ENCODE measurements around the gene CCDC187. TPM values are rescaled to one million over a fixed set of nuclear protein-coding genes. Genes with fewer than 3 reads are reported as not detected.

The CCDC187 gene
- total and polyA plus RNA-seq, 2 of the 4 experiments (the other 2 are of a cell fraction) = not detected

DNA sequence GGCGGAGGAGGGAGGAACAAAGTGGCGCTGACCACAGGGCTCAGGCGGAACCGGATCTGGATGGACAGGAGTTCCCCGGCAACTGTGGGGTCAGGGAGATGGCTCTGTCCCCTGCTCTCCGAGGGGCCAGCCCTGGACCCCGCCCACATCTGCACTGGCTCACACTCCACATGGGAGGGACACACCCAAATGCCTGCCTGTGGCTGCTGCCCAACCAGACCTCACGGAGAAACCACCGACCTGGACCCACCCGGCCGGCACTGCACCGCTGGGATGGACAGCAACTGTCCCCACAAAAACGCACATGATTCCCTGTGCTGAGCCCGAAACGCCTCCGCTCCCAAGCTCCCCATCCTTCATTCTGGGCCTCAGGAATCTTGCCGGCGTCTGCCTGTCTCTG is 4.8 kb downstream of the CCDC187 start:
- no peak overlapping the region for H2BK120ac ChIP-seq (ENCODE audit: low read depth, low read length)
- no peaks in the 10 kb centered on the region for H3K79me1 ChIP-seq (ENCODE audit: low read depth in 1 of 2, low read length in 2 of 2)
- no peak overlapping the region for H3K18ac ChIP-seq (ENCODE audit: low read depth, low read length)
- no peak overlapping the region for H3K4ac ChIP-seq (ENCODE audit: low read depth, low read length)
- dilution Hi-C loops (cut with HindIII; ENCODE audit: low sequenced_read_pairs, unreplicated experiment) (no loop called here), in situ Hi-C loops (cut with MboI; ENCODE audit: low sequenced_read_pairs) (no loop called here), intact Hi-C loops (cut with micrococcal nuclease) (no loop called here)
- ChIA-PET CTCF (no interaction called here), POLR2A (ENCODE audit: unreplicated experiment) (no interaction called here)
- H4K91ac ChIP-seq (ENCODE audit: insufficient read depth, low read depth, low read length) = no peak overlapping the region
- no peak overlapping the region for H3K14ac ChIP-seq (replicated peaks; ENCODE audit: low read depth, low read length)
- H3K4me2 ChIP-seq (ENCODE audit: low read depth, low read length) = no peak overlapping the region
- no peak for ATAC-seq (ENCODE audit: low read depth)
- no peaks in the 10 kb centered on the region for H3K36me3 ChIP-seq (ENCODE audit: control insufficient read depth, insufficient read depth, low read length)
- H3K9me1 ChIP-seq (ENCODE audit: insufficient read depth, low read length) = no peaks in the 10 kb centered on the region
- no peak overlapping the region for H2BK20ac ChIP-seq (ENCODE audit: low read depth, low read length)
- H3K4me1 ChIP-seq (ENCODE audit: control insufficient read depth, insufficient read depth, low read length) = no peaks in the 10 kb centered on the region
- H4K8ac ChIP-seq (ENCODE audit: low read depth in 2 of 2, low read length in 2 of 2) = no peak overlapping the region
- H3K4me3 ChIP-seq (ENCODE audit: insufficient read depth, low read depth, low read length) = no peak overlapping the region
- H2AFZ ChIP-seq (replicated peaks; ENCODE audit: low read length, poor library complexity) = no peak overlapping the region
- no peaks in the 10 kb centered on the region for H3K9me3 ChIP-seq (ENCODE audit: control insufficient read depth, insufficient read depth, low read length)
- H2BK5ac ChIP-seq (ENCODE audit: low read depth, low read length, poor library complexity, severe bottlenecking) = no peak overlapping the region
- peaks cover 36% of the 10 kb centered on the region for H3K27me3 ChIP-seq (ENCODE audit: control insufficient read depth, insufficient read depth, low read length)
- H2AK9ac ChIP-seq (replicated peaks; ENCODE audit: low read depth, low read length, poor library complexity) = no peak overlapping the region
- H3K23ac ChIP-seq (ENCODE audit: low read depth, low read length) = no peak overlapping the region
- WGBS, 2 experiments (ENCODE audit: extremely low coverage in 2 of 2, insufficient read length in 1 of 2) = 90% methylated on average over 7 of the region's 18 CpGs; no CpG with 5 or more reads in 1 of the 2 experiments
- H3K56ac ChIP-seq (ENCODE audit: extremely low read depth, insufficient read depth, low read length) = no peak overlapping the region
- no peak for DNase-seq
- H3K9ac ChIP-seq (ENCODE audit: low read depth, low read length) = no peak overlapping the region
- no peak overlapping the region for H2BK15ac ChIP-seq (ENCODE audit: low read depth, low read length)
- BruUV-seq (replicated peaks) = no TSS peak
- TF ChIP-seq, protein P1, sequence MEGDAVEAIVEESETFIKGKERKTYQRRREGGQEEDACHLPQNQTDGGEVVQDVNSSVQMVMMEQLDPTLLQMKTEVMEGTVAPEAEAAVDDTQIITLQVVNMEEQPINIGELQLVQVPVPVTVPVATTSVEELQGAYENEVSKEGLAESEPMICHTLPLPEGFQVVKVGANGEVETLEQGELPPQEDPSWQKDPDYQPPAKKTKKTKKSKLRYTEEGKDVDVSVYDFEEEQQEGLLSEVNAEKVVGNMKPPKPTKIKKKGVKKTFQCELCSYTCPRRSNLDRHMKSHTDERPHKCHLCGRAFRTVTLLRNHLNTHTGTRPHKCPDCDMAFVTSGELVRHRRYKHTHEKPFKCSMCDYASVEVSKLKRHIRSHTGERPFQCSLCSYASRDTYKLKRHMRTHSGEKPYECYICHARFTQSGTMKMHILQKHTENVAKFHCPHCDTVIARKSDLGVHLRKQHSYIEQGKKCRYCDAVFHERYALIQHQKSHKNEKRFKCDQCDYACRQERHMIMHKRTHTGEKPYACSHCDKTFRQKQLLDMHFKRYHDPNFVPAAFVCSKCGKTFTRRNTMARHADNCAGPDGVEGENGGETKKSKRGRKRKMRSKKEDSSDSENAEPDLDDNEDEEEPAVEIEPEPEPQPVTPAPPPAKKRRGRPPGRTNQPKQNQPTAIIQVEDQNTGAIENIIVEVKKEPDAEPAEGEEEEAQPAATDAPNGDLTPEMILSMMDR (conservative IDR thresholded peaks at IDR 0.05; ENCODE audit: low read depth, low read length) = no peak
- TF ChIP-seq FOS (IDR thresholded peaks at IDR 0.05; ENCODE audit: low read depth, low read length) (no peak), RAD21 (IDR thresholded peaks at IDR 0.05; ENCODE audit: low read length) (no peak), MXI1 (IDR thresholded peaks at IDR 0.05; ENCODE audit: borderline replicate concordance, low read depth, low read length) (no peak), MAZ (IDR thresholded peaks at IDR 0.05; ENCODE audit: borderline replicate concordance, low read depth, low read length) (no peak), NFE2L2 (IDR thresholded peaks at IDR 0.05; ENCODE audit: low read depth, low read length) (no peak), POLR2A (IDR thresholded peaks at IDR 0.05; ENCODE audit: low read depth, low read length) (no peak), RFX5 (IDR thresholded peaks at IDR 0.05; ENCODE audit: low read depth, low read length) (no peak), BHLHE40 (IDR thresholded peaks at IDR 0.05; ENCODE audit: low read depth, low read length) (no peak), CEBPB (IDR thresholded peaks at IDR 0.05; ENCODE audit: low read depth, low read length) (no peak)
- TF ChIP-seq, protein P2, sequence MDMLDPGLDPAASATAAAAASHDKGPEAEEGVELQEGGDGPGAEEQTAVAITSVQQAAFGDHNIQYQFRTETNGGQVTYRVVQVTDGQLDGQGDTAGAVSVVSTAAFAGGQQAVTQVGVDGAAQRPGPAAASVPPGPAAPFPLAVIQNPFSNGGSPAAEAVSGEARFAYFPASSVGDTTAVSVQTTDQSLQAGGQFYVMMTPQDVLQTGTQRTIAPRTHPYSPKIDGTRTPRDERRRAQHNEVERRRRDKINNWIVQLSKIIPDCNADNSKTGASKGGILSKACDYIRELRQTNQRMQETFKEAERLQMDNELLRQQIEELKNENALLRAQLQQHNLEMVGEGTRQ (IDR thresholded peaks at IDR 0.05; ENCODE audit: low read depth, low read length) = no peak
- TF ChIP-seq, protein P3, sequence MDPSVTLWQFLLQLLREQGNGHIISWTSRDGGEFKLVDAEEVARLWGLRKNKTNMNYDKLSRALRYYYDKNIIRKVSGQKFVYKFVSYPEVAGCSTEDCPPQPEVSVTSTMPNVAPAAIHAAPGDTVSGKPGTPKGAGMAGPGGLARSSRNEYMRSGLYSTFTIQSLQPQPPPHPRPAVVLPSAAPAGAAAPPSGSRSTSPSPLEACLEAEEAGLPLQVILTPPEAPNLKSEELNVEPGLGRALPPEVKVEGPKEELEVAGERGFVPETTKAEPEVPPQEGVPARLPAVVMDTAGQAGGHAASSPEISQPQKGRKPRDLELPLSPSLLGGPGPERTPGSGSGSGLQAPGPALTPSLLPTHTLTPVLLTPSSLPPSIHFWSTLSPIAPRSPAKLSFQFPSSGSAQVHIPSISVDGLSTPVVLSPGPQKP (IDR thresholded peaks at IDR 0.05; ENCODE audit: borderline replicate concordance, low read depth, low read length) = no peak
- no peaks in the 10 kb centered on the region for H4K20me1 ChIP-seq (ENCODE audit: insufficient read depth, low read length)
- H3K27ac ChIP-seq (ENCODE audit: insufficient read depth, low read length) = no peak overlapping the region
- H4K5ac ChIP-seq (ENCODE audit: low read depth, low read length) = no peak overlapping the region
- no peak overlapping the region for H2AK5ac ChIP-seq (ENCODE audit: low read depth, low read length)
